Endodermal cell (in vitro differentiated cells): ENCODE results near the gene ASNSD1. TPM values are rescaled to one million over a fixed set of nuclear protein-coding genes. Genes with fewer than 3 reads are reported as not detected.

ENCODE experiments used
- DNase-seq: peaks from one replicate; pipeline ENCODE4 v3.0.0-alpha.2; 2017
- H3K27ac ChIP-seq: 2 replicates; pipeline ENCODE4 v1.5.1; 2013; ENCODE audit warnings: mild to moderate bottlenecking, low read depth, low read length, moderate library complexity
- H3K27me3 ChIP-seq: 2 replicates; pipeline ENCODE4 v1.6.1; 2013; ENCODE audit warnings: mild to moderate bottlenecking, low read length, moderate library complexity; ENCODE audit not compliant: insufficient read depth, control insufficient read depth, poor library complexity, severe bottlenecking
- H3K36me3 ChIP-seq: 2 replicates; pipeline ENCODE4 v1.7.0; 2013; ENCODE audit warnings: mild to moderate bottlenecking, low read length, moderate library complexity; ENCODE audit not compliant: control insufficient read depth, insufficient read depth
- H3K4me1 ChIP-seq: one replicate; pipeline ENCODE4 v1.7.0; 2013; ENCODE audit warnings: low read length; ENCODE audit not compliant: control insufficient read depth, insufficient read depth
- H3K4me3 ChIP-seq: 2 replicates; pipeline ENCODE4 v1.5.1; 2013; ENCODE audit warnings: mild to moderate bottlenecking, low read length, moderate library complexity
- H3K9ac ChIP-seq: 2 replicates; pipeline ENCODE4 v1.6.1; 2013; ENCODE audit warnings: mild to moderate bottlenecking, low read length, moderate library complexity; ENCODE audit not compliant: poor library complexity, severe bottlenecking; ENCODE audit errors: extremely low read depth
- H3K9me3 ChIP-seq: 2 replicates; pipeline ENCODE4 v1.6.1; 2013; ENCODE audit warnings: mild to moderate bottlenecking, low read length, moderate library complexity; ENCODE audit not compliant: control insufficient read depth
- H3K27ac Mint-ChIP-seq: 2 replicates; pipeline ENCODE4 v1.8.0; 2020; ENCODE audit warnings: mixed read lengths
- H3K27me3 Mint-ChIP-seq: 2 replicates; pipeline ENCODE4 v1.8.0; 2021; ENCODE audit warnings: mild to moderate bottlenecking, mixed read lengths; ENCODE audit not compliant: insufficient read depth
- H3K36me3 Mint-ChIP-seq: 2 replicates; pipeline ENCODE4 v1.8.0; 2020; ENCODE audit warnings: low read depth, mixed read lengths
- H3K4me1 Mint-ChIP-seq: 2 replicates; pipeline ENCODE4 v1.8.0; 2020; ENCODE audit warnings: mixed read lengths
- H3K4me3 Mint-ChIP-seq: 2 replicates; pipeline ENCODE4 v1.8.0; 2020; ENCODE audit warnings: mild to moderate bottlenecking, moderate library complexity, mixed read lengths
- H3K9me3 Mint-ChIP-seq: 2 replicates; pipeline ENCODE4 v1.8.0; 2020; ENCODE audit warnings: mild to moderate bottlenecking, mixed read lengths
- WGBS, 2 experiments: methylation state at CpG; one replicate each; pipeline versions ENCODE4 v1.1.5 to v1.1.7; 2013; ENCODE audit warnings: missing lambda C conversion rate in 2 of 2, mixed read lengths in 1 of 2; ENCODE audit not compliant: insufficient coverage in 1 of 2, insufficient read length in 1 of 2; 5-methylcytosine and 5-hydroxymethylcytosine counted together
- total RNA-seq, 2 donors: library from RNA; stranded (reverse); fragmentation: NEBNext Ultra II Directional in 1 of 2; extraction: Animal tissue kit (Norgen Biotek cat#: 25700) in 1 of 2; gene quantifications; 2 replicates in 1 of 2; 3 replicates in 1 of 2; pipeline ENCODE4 v1.2.1, GENCODE V29; 2021
- TF ChIP-seq, protein P1 (sequence below): fragments of 200-600 bp; sonication (generic); conservative IDR thresholded peaks from 2 replicates; pipeline ENCODE4 v1.5.0; 2021; ENCODE audit warnings: antibody characterized with exemption, mild to moderate bottlenecking

The ASNSD1 gene
- total RNA-seq, 2 donors from 2014 or later, result 43.3 to 56.2 TPM

- TF ChIP-seq, protein P1, sequence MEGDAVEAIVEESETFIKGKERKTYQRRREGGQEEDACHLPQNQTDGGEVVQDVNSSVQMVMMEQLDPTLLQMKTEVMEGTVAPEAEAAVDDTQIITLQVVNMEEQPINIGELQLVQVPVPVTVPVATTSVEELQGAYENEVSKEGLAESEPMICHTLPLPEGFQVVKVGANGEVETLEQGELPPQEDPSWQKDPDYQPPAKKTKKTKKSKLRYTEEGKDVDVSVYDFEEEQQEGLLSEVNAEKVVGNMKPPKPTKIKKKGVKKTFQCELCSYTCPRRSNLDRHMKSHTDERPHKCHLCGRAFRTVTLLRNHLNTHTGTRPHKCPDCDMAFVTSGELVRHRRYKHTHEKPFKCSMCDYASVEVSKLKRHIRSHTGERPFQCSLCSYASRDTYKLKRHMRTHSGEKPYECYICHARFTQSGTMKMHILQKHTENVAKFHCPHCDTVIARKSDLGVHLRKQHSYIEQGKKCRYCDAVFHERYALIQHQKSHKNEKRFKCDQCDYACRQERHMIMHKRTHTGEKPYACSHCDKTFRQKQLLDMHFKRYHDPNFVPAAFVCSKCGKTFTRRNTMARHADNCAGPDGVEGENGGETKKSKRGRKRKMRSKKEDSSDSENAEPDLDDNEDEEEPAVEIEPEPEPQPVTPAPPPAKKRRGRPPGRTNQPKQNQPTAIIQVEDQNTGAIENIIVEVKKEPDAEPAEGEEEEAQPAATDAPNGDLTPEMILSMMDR, result no peak
- peak overlapping the region; percentile 47 for H3K9ac ChIP-seq
- peaks cover 9% of the 10 kb centered on the region for H3K4me1 ChIP-seq
- no peaks in the 10 kb centered on the region for H3K27me3 ChIP-seq
- no peaks in the 10 kb centered on the region for H3K36me3 ChIP-seq
- no peaks in the 10 kb centered on the region for H3K9me3 Mint-ChIP-seq
- H3K27me3 Mint-ChIP-seq, result no peaks in the 10 kb centered on the region
- H3K4me1 Mint-ChIP-seq, result peaks cover 29% of the 10 kb centered on the region
- H3K4me3 Mint-ChIP-seq, result no peak overlapping the region
- no peaks in the 10 kb centered on the region for H3K36me3 Mint-ChIP-seq
- DNase-seq, result no peak
- peak overlapping the region; percentile 7 for H3K4me3 ChIP-seq
- peak overlapping the region; percentile 94 for H3K27ac Mint-ChIP-seq
- H3K9me3 ChIP-seq, result no peaks in the 10 kb centered on the region
- no peak overlapping the region for H3K27ac ChIP-seq
- 92% methylated on average over 1 of the region's 2 CpGs; no CpG with 5 or more reads in 1 of the 2 experiments for WGBS, 2 experiments
These were observed 47.4 kb upstream of the ASNSD1 start for GRCh38 chr2:189613650-189614420.

DNA sequence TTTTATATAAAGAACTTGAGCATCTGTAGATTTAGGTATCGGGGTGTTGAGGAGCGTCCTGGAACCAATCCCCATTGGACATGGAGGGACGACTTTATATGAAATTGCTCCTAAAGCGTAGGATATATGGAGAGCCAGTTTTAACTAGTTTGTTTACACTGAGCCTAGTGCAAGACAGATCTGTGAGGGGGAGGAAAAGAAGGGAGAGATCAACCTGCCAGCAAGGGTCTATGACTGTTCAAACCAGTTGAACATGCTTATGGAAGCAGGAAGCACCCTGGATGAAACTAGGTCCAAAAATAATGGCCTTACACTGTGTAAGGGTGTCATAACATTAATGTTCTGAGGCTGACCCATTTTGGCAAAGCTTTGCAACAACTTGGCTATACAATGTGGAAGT lies 46.7 kb upstream of the ASNSD1 start:
- no peak for DNase-seq
- Histone ChIP-seq H3K4me1 (peaks cover 6% of the 10 kb centered on the region), H3K4me3 (no peak overlapping the region), H3K27me3 (no peaks in the 10 kb centered on the region), H3K36me3 (no peaks in the 10 kb centered on the region), H3K9ac (no peak overlapping the region), H3K27ac (no peak overlapping the region), H3K9me3 (no peaks in the 10 kb centered on the region)
- WGBS, 2 experiments, result 89 to 100% methylated on average over 3 to 4 of the region's 4 CpGs
- Mint-ChIP-seq H3K36me3 (no peaks in the 10 kb centered on the region), H3K4me1 (peaks cover 22% of the 10 kb centered on the region), H3K27me3 (no peaks in the 10 kb centered on the region), H3K27ac (no peak overlapping the region), H3K9me3 (no peaks in the 10 kb centered on the region), H3K4me3 (no peak overlapping the region)
- TF ChIP-seq, protein P1, result no peak

DNA sequence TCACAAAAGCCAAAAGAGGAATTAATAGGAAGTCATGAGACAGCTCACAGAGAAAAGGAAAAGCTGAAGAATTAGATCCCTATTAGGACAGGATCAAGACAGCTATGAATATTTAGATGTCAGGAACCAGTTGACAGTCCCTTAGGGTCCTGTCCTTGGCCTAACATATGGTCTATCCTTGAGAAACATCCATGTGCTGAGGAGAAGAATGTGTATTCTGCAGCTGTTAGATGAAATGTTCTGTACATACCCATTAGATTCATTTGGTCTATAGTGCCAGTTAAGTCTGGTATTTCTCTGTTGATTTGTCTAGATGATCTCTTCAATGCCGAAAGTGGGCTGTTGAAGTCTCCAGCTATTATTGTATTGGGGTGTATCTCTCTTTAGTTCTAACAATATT lies 43.1 kb upstream of the ASNSD1 start:
- H3K36me3 ChIP-seq, result no peaks in the 10 kb centered on the region
- no CpG with 5 or more reads among the region's 1 CpG for WGBS, 2 experiments
- Mint-ChIP-seq H3K4me1 (peaks cover 19% of the 10 kb centered on the region), H3K27ac (no peak overlapping the region), H3K36me3 (no peaks in the 10 kb centered on the region), H3K27me3 (no peaks in the 10 kb centered on the region), H3K4me3 (no peak overlapping the region), H3K9me3 (no peaks in the 10 kb centered on the region)
- peaks cover 3% of the 10 kb centered on the region for H3K4me1 ChIP-seq
- no peaks in the 10 kb centered on the region for H3K27me3 ChIP-seq
- TF ChIP-seq, protein P1, result no peak
- no peak for DNase-seq
- no peaks in the 10 kb centered on the region for H3K9me3 ChIP-seq
- no peak overlapping the region for H3K4me3 ChIP-seq
- H3K9ac ChIP-seq, result no peak overlapping the region
- no peak overlapping the region for H3K27ac ChIP-seq
